Subcutaneous abdominal adipose tissue (tissue), 5 donors: ENCODE data around the gene SUPT5H.
"Not testable (repeated sequence)": the region's sequence is repeated elsewhere in the genome, so short reads cannot be mapped to it uniquely, and the experiment has no call there.

Source experiments
- H3K27ac ChIP-seq: one replicate; pipeline ENCODE4 v1.7.0; 2013; ENCODE audit warnings: low read depth, mild to moderate bottlenecking, inconsistent platforms, low read length, moderate library complexity
- H3K27me3 ChIP-seq, 5 donors: one replicate each; pipeline ENCODE4 v1.7.0; 2013; ENCODE audit warnings: low read length in 5 of 5, inconsistent platforms in 1 of 5; ENCODE audit not compliant: control insufficient read depth in 5 of 5, insufficient read depth in 4 of 5
- H3K36me3 ChIP-seq, 5 donors: one replicate each; pipeline ENCODE4 v1.7.0; 2013; ENCODE audit warnings: low read length in 5 of 5; ENCODE audit not compliant: control insufficient read depth in 5 of 5, insufficient read depth in 5 of 5
- H3K4me1 ChIP-seq, 5 donors: one replicate each; pipeline ENCODE4 v1.7.0; 2013; ENCODE audit warnings: low read length in 5 of 5, mild to moderate bottlenecking in 3 of 5, moderate library complexity in 1 of 5; ENCODE audit not compliant: control insufficient read depth in 5 of 5, insufficient read depth in 5 of 5
- H3K4me3 ChIP-seq, 5 donors: one replicate each; pipeline ENCODE4 v1.7.0; 2013; ENCODE audit warnings: low read length in 5 of 5, low read depth in 1 of 5
- H3K9ac ChIP-seq, 5 donors: one replicate each; pipeline ENCODE4 v1.7.0; 2013; ENCODE audit warnings: low read length in 5 of 5, mild to moderate bottlenecking in 4 of 5, moderate library complexity in 3 of 5
- H3K9me3 ChIP-seq, 5 donors: one replicate each; pipeline ENCODE4 v1.7.0; 2013; ENCODE audit warnings: low read length in 5 of 5; ENCODE audit not compliant: control insufficient read depth in 5 of 5
- donor health status: healthy.
- donor health status: healthy.
- donor health status: healthy.
- donor health status: healthy.
- donor health status: healthy.

The SUPT5H gene

DNA sequence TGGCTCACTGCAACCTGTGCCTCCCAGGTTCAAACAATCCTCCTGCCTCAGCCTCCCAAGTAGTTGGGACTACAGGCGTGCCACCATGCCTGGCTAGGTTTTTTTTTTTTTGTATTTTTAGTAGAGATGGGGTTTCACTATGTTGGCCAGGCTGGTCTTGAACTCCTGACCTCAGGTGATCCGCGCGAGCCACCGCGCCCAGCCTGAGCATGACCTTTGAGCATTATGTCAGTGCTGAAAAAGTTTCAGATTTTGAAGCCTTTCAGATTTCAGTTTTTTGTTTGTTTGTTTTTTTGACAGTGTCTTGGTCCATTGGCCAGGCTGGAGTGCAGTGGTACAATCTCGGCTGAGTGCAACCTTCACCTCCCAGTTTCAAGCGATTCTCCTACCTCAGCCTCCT is 5.9 kb downstream of the SUPT5H start:
- H3K4me1 ChIP-seq: peaks cover 2 to 30% (median 28%) of the 10 kb centered on the region in 5 donors
- not testable (repeated sequence) for H3K27ac ChIP-seq, H3K4me3 ChIP-seq, H3K9me3 ChIP-seq, H3K27me3 ChIP-seq
- H3K9ac ChIP-seq: peak overlapping the region in 1 of 5 donors; percentile 6
- peaks cover 4 to 42% (median 27%) of the 10 kb centered on the region in 5 donors for H3K36me3 ChIP-seq

DNA sequence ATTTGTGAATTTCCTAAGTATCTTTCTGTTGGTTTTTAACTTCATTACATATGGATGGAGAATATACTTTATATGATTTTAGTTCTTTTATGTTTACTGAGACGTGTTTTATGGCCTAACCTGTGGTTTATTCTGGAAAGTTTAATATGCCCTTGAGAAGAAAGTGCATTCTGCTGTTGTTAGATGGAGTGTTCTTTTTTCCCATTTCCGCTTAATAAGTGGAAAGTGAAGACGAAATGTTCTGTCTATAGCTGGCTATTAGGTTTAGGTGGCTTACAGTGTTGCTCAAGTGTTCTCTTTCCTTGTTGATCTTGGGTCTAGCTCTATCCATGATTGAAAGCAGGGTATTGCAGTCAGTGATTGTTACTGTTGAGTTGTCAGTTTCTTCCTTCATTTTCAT is 18.0 kb downstream of the SUPT5H start:
- Histone ChIP-seq H3K9ac (no peak overlapping the region), H3K4me3 (no peak overlapping the region), H3K36me3 (peaks cover 7 to 87% (median 78%) of the 10 kb centered on the region in 5 donors), H3K9me3 (no peaks in the 10 kb centered on the region), H3K27me3 (no peaks in the 10 kb centered on the region), H3K27ac (no peak overlapping the region), H3K4me1 (no peaks in the 10 kb centered on the region)

- H3K4me3 ChIP-seq: no peak overlapping the region
- H3K27ac ChIP-seq: no peak overlapping the region
- no peaks in the 10 kb centered on the region for H3K27me3 ChIP-seq
- H3K36me3 ChIP-seq: peaks cover 7 to 87% (median 78%) of the 10 kb centered on the region in 5 donors
- H3K9me3 ChIP-seq: no peaks in the 10 kb centered on the region
- no peak overlapping the region for H3K9ac ChIP-seq
- H3K4me1 ChIP-seq: no peaks in the 10 kb centered on the region
These were observed 20.8 kb downstream of the SUPT5H start for GRCh38 chr19:39465956-39466747.

- H3K4me3 ChIP-seq: no peak overlapping the region
- H3K9me3 ChIP-seq: no peaks in the 10 kb centered on the region
- H3K27ac ChIP-seq: no peak overlapping the region
- no peak overlapping the region for H3K9ac ChIP-seq
- H3K4me1 ChIP-seq: no peaks in the 10 kb centered on the region
- peaks cover 8 to 96% (median 92%) of the 10 kb centered on the region in 5 donors for H3K36me3 ChIP-seq
- no peaks in the 10 kb centered on the region for H3K27me3 ChIP-seq
These were observed 22.6 kb downstream of the SUPT5H start for GRCh38 chr19:39467941-39468340.

DNA sequence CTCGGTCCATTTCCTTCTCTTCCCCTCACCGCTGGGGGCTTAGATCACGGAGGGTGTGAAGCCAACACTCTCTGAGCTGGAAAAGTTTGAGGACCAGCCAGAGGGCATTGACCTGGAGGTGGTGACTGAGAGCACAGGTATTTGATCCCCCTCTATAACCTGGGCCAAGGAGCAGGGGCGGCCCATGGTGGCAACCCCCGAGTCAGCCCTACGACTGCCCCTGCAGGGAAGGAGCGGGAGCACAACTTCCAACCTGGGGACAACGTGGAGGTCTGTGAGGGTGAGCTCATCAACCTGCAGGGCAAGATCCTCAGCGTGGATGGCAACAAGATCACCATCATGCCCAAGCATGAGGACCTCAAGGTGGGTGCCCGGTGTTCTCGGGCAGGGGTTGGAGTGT is 23.7 kb downstream of the SUPT5H start:
- Histone ChIP-seq H3K4me3 (no peak overlapping the region), H3K36me3 (peaks cover 3 to 98% (median 96%) of the 10 kb centered on the region in 5 donors), H3K27ac (no peak overlapping the region), H3K4me1 (no peaks in the 10 kb centered on the region), H3K27me3 (no peaks in the 10 kb centered on the region), H3K9ac (no peak overlapping the region), H3K9me3 (no peaks in the 10 kb centered on the region)

DNA sequence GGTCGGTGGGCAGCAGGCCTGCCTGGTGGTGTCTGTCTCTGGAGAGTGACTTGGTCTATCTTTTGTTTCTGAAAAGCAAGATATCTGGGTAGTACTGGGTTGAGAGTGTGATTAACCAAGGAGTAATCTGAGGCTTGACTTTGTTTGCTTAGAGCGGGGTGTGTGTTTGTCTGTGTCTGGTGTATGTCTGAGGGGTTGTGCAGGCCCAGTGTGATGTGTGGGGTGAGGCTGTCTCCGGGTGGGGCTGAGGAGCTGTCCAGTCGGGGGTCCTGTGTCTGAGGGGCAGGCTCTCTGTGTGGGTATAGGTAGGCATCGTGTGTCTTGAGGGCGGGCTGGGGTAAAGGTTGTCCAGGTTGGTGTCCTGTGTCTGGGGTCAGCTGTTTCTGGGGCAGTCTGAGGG is 24.2 kb downstream of the SUPT5H start:
- Histone ChIP-seq H3K9me3 (no peaks in the 10 kb centered on the region), H3K4me1 (no peaks in the 10 kb centered on the region), H3K27me3 (no peaks in the 10 kb centered on the region), H3K4me3 (no peak overlapping the region), H3K27ac (no peak overlapping the region), H3K36me3 (peaks cover 3 to 98% (median 97%) of the 10 kb centered on the region in 5 donors), H3K9ac (no peak overlapping the region)

GRCh38 chr19:39470724-39471339 is 25.4 kb downstream of the SUPT5H start:
- Histone ChIP-seq H3K4me3 (no peak overlapping the region), H3K36me3 (peaks cover 3 to 98% (median 95%) of the 10 kb centered on the region in 5 donors), H3K27me3 (no peaks in the 10 kb centered on the region)

GRCh38 chr19:39471756-39472536 is 26.6 kb downstream of the SUPT5H start:
- no peak overlapping the region for H3K9ac ChIP-seq
- H3K27me3 ChIP-seq: no peaks in the 10 kb centered on the region
- H3K4me3 ChIP-seq: no peak overlapping the region
- peaks cover 3 to 98% (median 94%) of the 10 kb centered on the region in 5 donors for H3K36me3 ChIP-seq
- H3K4me1 ChIP-seq: no peaks in the 10 kb centered on the region
- H3K9me3 ChIP-seq: no peaks in the 10 kb centered on the region
- H3K27ac ChIP-seq: no peak overlapping the region

More at GRCh38 chr19:39470724-39471339, 25.4 kb downstream of the SUPT5H start:
- Histone ChIP-seq H3K9me3 (no peaks in the 10 kb centered on the region), H3K4me1 (no peaks in the 10 kb centered on the region), H3K9ac (no peak overlapping the region), H3K27ac (no peak overlapping the region)

- H3K27ac ChIP-seq: no peak overlapping the region
- H3K4me3 ChIP-seq: no peak overlapping the region
- H3K27me3 ChIP-seq: no peaks in the 10 kb centered on the region
- peaks cover 3 to 89% (median 87%) of the 10 kb centered on the region in 5 donors for H3K36me3 ChIP-seq
- H3K9ac ChIP-seq: no peak overlapping the region
- no peaks in the 10 kb centered on the region for H3K9me3 ChIP-seq
- H3K4me1 ChIP-seq: no peaks in the 10 kb centered on the region
These were observed 27.5 kb downstream of the SUPT5H start for GRCh38 chr19:39472746-39473442.
